Right lobe of liver (tissue), 4 donors: ENCODE data around the gene PCBD2.

Experiments
- POLR2A ChIP-seq: fragments of 450-650 bp; IDR thresholded peaks from one replicate; pipeline ENCODE4 v1.6.1; 2017; ENCODE audit warnings: antibody characterized with exemption, mild to moderate bottlenecking
- TF ChIP-seq, protein P1 (sequence below), 4 donors: fragments of 200-600 bp in 3 of 4; fragments of 450-650 bp in 1 of 4; IDR thresholded peaks; one replicate each; pipeline versions ENCODE4 v1.5.1 to v1.8.0; 2016 to 2022; ENCODE audit warnings: antibody characterized with exemption in 4 of 4, mild to moderate bottlenecking in 2 of 4
- donor health status: DM: no; HTN: no; CAD: no.
- donor health status: DM: no; HTN: no; CAD: no.
- donor health status: DM: no; HTN: yes; CAD: no.

- TF ChIP-seq, protein P1, sequence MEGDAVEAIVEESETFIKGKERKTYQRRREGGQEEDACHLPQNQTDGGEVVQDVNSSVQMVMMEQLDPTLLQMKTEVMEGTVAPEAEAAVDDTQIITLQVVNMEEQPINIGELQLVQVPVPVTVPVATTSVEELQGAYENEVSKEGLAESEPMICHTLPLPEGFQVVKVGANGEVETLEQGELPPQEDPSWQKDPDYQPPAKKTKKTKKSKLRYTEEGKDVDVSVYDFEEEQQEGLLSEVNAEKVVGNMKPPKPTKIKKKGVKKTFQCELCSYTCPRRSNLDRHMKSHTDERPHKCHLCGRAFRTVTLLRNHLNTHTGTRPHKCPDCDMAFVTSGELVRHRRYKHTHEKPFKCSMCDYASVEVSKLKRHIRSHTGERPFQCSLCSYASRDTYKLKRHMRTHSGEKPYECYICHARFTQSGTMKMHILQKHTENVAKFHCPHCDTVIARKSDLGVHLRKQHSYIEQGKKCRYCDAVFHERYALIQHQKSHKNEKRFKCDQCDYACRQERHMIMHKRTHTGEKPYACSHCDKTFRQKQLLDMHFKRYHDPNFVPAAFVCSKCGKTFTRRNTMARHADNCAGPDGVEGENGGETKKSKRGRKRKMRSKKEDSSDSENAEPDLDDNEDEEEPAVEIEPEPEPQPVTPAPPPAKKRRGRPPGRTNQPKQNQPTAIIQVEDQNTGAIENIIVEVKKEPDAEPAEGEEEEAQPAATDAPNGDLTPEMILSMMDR (IDR thresholded peaks at IDR 0.05), result no peak
- TF ChIP-seq POLR2A, result no peak
Observed at GRCh38 chr5:134967607-134968006, 62.7 kb downstream of the PCBD2 start, which contains the start of gene CATSPER3.
